CD4-positive, alpha-beta T cell treated with Interferon gamma for 1 hour (primary cell): Measurements from ENCODE around the gene OBSCN.
"Not testable (repeated sequence)": the region's sequence is repeated elsewhere in the genome, so short reads cannot be mapped to it uniquely, and the experiment has no call there.

Source experiments
- DNase-seq: peaks from one replicate; pipeline ENCODE4 v3.0.0-alpha.2; 2020

The OBSCN gene

GRCh38 chr1:228228601-228229074 is 20.8 kb downstream of the OBSCN start:
- DNase-seq = no peak

GRCh38 chr1:228231189-228231588 is 23.3 kb downstream of the OBSCN start:
- no peak for DNase-seq

DNA sequence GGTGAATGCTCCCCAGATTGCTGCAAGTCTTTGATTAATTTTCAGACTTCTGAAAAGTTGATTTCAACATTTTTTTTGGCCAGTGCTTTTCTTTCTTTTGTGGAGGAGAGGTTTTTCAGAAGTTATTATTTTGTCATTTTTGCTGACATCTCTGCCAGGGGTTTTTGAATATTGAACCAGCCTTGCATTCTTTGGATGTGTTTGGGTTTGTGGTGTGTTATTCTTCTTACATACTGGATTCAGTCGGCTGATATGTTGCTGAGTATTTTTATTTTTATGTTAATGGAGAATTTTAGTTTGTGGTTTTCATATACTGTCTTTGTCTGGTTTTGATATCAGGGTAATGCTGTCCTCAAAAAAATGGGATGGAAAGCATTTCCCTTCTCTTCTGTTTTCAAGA is 25.3 kb downstream of the OBSCN start:
- DNase-seq = no peak

GRCh38 chr1:228234921-228235320 is 27.1 kb downstream of the OBSCN start:
- no peak for DNase-seq

DNA sequence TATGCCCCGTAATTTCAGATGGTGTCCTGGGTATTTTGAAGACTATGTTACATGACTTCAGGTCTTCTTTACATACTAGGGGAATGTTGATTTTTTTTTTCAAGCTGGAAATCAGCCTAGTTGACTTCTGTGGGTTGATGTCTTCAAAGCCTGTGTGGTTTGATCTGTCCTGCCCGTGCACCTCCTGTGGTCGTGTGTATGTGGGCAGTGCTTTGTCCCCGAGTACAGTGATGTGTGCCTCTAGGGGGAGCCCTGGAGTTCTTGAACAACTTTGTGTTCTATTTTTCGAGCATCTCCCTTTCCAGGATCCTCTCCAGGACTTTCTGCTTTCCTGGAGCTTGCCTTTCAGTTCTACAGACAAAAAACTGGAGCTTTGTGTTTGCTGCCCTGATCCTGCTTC is 28.9 kb downstream of the OBSCN start:
- no peak for DNase-seq

GRCh38 chr1:228238007-228238406 is 30.2 kb downstream of the OBSCN start:
- no peak for DNase-seq

DNA sequence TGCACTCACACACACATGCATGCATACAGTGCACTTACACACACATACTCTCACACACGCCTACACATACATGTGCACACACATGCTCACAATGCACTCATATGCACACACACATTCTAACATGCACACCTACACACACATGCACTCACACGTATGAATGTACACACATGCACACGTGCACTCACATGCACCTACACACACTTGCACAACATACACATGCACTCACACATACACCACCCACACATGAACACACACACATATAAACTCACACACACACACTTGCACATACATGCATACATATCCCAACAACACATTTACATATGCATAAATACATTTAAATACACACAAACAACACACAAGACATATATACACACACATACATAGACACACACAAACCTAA is 30.6 kb downstream of the OBSCN start:
- DNase-seq = no peak

- DNase-seq = no peak
These were observed 32.8 kb downstream of the OBSCN start for GRCh38 chr1:228240411-228241240.

- DNase-seq = no peak
These were observed 33.4 kb downstream of the OBSCN start for GRCh38 chr1:228241259-228241658.

DNA sequence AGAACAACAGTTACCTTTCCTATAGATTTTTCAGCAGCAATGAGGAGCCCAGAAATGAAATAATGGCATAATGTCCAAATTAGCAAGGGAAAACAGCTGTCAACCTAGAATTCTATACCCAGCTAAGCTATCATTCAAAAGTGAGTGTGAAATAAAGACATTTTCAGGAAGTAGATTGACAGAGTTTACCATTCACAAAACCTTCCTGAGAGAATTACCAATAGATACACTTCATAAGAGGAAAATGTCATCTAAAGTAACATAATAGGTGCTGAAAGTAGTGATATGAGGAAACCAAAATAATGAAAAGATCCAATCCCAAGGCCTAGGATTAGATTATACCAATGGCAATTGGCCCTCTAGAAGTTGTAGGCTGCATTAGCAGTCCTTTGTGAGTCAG is 34.6 kb downstream of the OBSCN start:
- no peak for DNase-seq

- DNase-seq = no peak
These were observed 35.2 kb downstream of the OBSCN start for GRCh38 chr1:228243093-228243492.

- DNase-seq = not testable (repeated sequence)
These were observed 36.1 kb downstream of the OBSCN start for GRCh38 chr1:228243989-228244388.

GRCh38 chr1:228245111-228245510 is 37.3 kb downstream of the OBSCN start:
- no peak for DNase-seq

DNA sequence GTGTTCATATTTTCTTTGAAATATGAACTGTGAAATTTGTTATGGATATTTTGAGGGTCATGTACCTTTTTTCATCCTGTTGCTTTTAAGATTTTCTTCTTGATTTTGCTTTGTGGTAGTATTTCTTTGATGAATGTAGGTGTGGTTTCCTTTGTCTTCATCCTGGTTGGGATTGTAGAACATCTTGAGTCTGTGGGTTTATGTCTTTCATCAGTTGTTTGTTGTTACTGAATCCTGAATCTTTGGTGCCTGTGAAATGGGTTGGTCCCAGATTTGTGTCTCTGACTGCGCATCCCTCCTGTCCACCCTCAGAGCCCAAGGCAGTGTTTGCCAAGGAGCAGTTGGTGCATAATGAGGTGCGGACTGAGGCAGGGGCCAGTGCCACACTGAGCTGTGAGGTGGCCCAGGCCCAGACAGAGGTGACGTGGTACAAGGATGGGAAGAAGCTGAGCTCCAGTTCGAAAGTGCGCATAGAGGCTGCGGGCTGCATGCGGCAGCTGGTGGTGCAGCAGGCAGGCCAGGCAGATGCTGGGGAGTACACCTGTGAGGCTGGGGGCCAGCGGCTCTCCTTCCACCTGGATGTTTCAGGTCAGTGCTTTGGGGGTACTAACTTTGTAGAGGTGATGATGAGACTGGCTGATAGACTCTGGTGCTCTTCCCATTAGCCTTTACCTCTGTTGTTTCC is 38.5 kb downstream of the OBSCN start:
- DNase-seq = no peak

DNA sequence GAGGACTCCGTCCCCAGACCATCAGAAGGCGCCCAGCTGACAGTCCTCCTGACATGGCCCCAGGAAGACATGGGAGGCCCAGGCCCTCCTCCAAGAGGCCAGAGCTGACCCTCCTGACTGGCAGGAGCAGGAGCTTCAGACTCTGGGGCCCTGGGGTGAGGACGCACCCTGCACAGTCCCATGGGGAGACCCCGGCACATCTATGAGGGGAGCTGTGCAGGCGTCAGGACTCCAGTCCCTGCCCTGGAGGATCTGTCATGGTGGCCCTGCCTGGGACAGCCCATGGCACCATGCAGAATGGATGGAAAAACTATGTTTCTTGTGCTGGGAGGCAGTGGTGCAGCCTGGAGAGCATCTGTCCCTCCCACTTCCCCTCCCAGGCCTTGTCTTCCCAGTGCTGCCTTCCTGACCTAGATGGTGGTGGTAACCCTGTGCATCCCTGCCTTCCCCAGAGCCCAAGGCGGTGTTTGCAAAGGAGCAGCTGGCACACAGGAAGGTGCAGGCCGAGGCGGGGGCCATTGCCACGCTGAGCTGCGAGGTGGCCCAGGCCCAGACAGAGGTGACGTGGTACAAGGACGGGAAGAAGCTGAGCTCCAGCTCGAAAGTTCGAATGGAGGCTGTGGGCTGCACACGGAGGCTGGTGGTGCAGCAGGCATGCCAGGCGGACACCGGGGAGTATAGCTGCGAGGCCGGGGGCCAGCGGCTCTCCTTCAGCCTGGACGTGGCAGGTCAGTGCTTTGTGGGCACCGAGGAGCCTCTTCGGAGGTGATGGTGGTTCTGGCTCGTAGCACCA is 41.9 kb downstream of the OBSCN start:
- DNase-seq = no peak

- not testable (repeated sequence) for DNase-seq
These were observed 44.6 kb downstream of the OBSCN start for GRCh38 chr1:228252476-228252875.

DNA sequence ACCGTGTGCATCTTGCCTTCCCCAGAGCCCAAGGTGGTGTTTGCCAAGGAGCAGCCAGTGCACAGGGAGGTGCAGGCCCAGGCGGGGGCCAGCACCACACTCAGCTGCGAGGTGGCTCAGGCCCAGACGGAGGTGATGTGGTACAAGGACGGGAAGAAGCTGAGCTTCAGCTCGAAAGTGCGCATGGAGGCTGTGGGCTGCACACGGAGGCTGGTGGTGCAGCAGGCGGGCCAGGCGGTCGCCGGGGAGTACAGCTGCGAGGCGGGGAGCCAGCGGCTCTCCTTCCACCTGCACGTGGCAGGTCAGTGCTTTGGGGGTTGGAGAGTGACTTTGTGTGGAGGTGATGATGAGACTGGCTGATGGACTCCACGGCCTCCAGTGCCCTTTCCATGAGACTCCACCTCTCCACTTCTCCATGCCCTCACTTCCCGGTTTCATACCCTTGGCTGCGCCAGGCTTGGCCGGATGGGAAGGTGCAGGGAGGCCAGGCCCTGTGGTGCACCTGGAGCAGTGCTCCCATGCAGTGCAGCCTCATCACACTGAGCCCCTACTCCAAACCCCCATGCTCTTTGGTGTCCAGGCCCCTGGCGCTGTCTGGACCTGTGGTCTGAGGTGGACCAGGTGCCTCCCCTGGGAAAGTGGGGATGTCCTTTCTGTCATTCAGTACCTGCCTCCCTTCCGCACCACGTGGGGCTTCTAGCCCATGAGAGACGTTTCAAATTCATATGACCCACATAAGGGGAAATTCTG is 49.0 kb downstream of the OBSCN start:
- no peak for DNase-seq

- no peak for DNase-seq
These were observed 50.6 kb downstream of the OBSCN start for GRCh38 chr1:228258486-228258885.

DNA sequence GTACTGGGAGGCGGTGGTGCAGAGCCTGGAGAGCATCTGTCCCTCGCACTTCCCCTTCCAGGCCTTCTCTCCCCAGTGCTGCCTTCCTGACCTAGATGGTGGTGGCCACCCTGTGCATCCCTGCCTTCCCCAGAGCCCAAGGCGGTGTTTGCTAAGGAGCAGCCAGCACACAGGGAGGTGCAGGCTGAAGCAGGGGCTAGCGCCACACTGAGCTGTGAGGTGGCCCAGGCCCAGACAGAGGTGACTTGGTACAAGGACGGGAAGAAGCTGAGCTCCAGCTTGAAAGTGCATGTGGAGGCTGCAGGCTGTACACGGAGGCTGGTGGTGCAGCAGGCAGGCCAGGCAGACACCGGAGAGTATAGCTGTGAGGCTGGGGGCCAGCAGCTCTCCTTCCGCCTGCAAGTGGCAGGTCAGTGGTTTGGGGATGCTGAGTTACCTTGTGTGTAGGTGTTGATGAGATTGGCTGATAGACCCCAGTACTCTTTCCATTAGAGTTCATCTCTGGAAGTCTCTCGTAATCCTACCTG is 51.6 kb downstream of the OBSCN start:
- no peak for DNase-seq

GRCh38 chr1:228259951-228260350 is 52.1 kb downstream of the OBSCN start:
- no peak for DNase-seq

DNA sequence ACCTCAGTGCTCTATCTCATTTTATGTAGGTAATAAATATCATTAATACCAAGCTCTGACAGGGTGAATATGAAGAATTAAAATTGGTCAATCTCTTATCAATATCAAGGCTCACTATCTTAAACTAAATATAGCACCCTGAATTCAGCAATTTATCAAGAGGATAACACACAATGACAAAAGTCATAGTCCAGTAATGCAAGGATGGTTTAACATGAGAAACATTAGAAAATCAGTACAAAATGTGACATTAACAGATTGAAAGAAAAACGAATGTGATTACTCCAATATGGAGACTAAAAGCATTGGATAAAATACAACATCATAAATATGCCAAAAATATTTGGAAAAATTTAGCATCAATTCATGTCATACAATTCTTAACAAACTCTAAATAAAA is 53.9 kb downstream of the OBSCN start:
- no peak for DNase-seq

- no peak for DNase-seq
These were observed 54.6 kb downstream of the OBSCN start for GRCh38 chr1:228262475-228262874.

- DNase-seq = no peak
These were observed 55.8 kb downstream of the OBSCN start for GRCh38 chr1:228263636-228264035.
